Activated gamma-delta T cell treated with Interleukin-2 at 50 U/mL for 16 hours (primary cell): ENCODE measurements around the gene SPAG5.
"Not testable (repeated sequence)": the region's sequence is repeated elsewhere in the genome, so short reads cannot be mapped to it uniquely, and the experiment has no call there.

ENCODE experiments used
- DNase-seq: peaks from one replicate; pipeline ENCODE4 v3.0.0-alpha.2; 2020

The SPAG5 gene

GRCh38 chr17:28612531-28612930 is 13.7 kb upstream of the SPAG5 start:
- no peak for DNase-seq

- DNase-seq: no peak
Measured at GRCh38 chr17:28610376-28610775, 11.6 kb upstream of the SPAG5 start.

GRCh38 chr17:28604031-28604430 is 5.2 kb upstream of the SPAG5 start:
- DNase-seq: not testable (repeated sequence)

- peak; percentile 38 for DNase-seq
Measured at GRCh38 chr17:28599311-28600184, 723 bp upstream of the SPAG5 start.

GRCh38 chr17:28598389-28598788 is 436 bp downstream of the SPAG5 start:
- DNase-seq: no peak

GRCh38 chr17:28597606-28598383 is 1.0 kb downstream of the SPAG5 start:
- no peak for DNase-seq

GRCh38 chr17:28592260-28592659 is 6.6 kb downstream of the SPAG5 start:
- no peak for DNase-seq

- DNase-seq: no peak
Measured at GRCh38 chr17:28585851-28586250, 13.0 kb downstream of the SPAG5 start.

- no peak for DNase-seq
Measured at GRCh38 chr17:28584434-28584833, 14.4 kb downstream of the SPAG5 start.

- no peak for DNase-seq
Measured at GRCh38 chr17:28582513-28582912, 16.3 kb downstream of the SPAG5 start.

GRCh38 chr17:28580959-28581358 is 17.9 kb downstream of the SPAG5 start:
- no peak for DNase-seq

- no peak for DNase-seq
Measured at GRCh38 chr17:28579526-28579925, 19.3 kb downstream of the SPAG5 start.

- DNase-seq: no peak
Measured at GRCh38 chr17:28578246-28579195, 20.3 kb downstream of the SPAG5 start.

GRCh38 chr17:28577466-28577824 is 21.4 kb downstream of the SPAG5 start:
- no peak for DNase-seq

GRCh38 chr17:28576758-28577465 is 21.9 kb downstream of the SPAG5 start, which contains the start of gene ALDOC:
Gene ALDOC (minus strand): TSS chr17:28576895. CDS start chr17:28575532, 1,363 bp downstream.
- DNase-seq: peak; percentile 99

- not testable (repeated sequence) for DNase-seq
Measured at GRCh38 chr17:28576016-28576415, 22.8 kb downstream of the SPAG5 start.

GRCh38 chr17:28575126-28575795 is 23.6 kb downstream of the SPAG5 start:
- no peak for DNase-seq

GRCh38 chr17:28574526-28574925 is 24.3 kb downstream of the SPAG5 start:
- DNase-seq: no peak

- DNase-seq: no peak
Measured at GRCh38 chr17:28573966-28574480, 24.8 kb downstream of the SPAG5 start.

- no peak for DNase-seq
Measured at GRCh38 chr17:28573521-28573920, 25.3 kb downstream of the SPAG5 start.

- no peak for DNase-seq
Measured at GRCh38 chr17:28573040-28573380, 25.8 kb downstream of the SPAG5 start.
